IMR-90 (cell line): ENCODE data around the gene EFNA5.

Experiments used
- CTCF ChIP-seq: conservative IDR thresholded peaks from 2 replicates; pipeline ENCODE4 v1.5.1; 2012; ENCODE audit warnings: mild to moderate bottlenecking, low read depth, low read length, improper control_type of control experiment
- POLR2A ChIP-seq: IDR thresholded peaks from 2 replicates; pipeline ENCODE4 v1.6.1; 2012; ENCODE audit warnings: mild to moderate bottlenecking, low read depth, low read length

GRCh38 chr5:107363768-107364167, 307.0 kb downstream of the EFNA5 start:
- TF ChIP-seq POLR2A (no peak), CTCF (no peak)
